Keratinocyte (primary cell): ENCODE measurements around the gene CLDN9. TPM values are rescaled to one million over a fixed set of nuclear protein-coding genes. Genes with fewer than 3 reads are reported as not detected.

Experiments
- DNase-seq: peaks from one replicate; pipeline ENCODE4 v3.0.0-alpha.2; 2011; ENCODE audit warnings: low read depth, missing footprints, low spot score
- FAIRE-seq: peaks from 2 replicates; lab custom pipeline; 2011; peaks lifted over from hg19 to GRCh38; lab: Jason Lieb, UNC
- H2AFZ ChIP-seq: 2 replicates; pipeline ENCODE4 v1.6.0; 2012; ENCODE audit warnings: low read length, control low read depth, inconsistent platforms; ENCODE audit not compliant: control insufficient read depth
- H3K27ac ChIP-seq: 2 replicates; pipeline ENCODE4 v1.5.1; 2011; ENCODE audit warnings: low read length; ENCODE audit not compliant: control insufficient read depth, insufficient read depth
- H3K27me3 ChIP-seq: 3 replicates; pipeline ENCODE4 v1.6.0; 2011; ENCODE audit warnings: low read length; ENCODE audit not compliant: control insufficient read depth, insufficient read depth; ENCODE audit errors: extremely low read depth
- H3K36me3 ChIP-seq, 2 experiments: 2 replicates in 1 of 2; 3 replicates in 1 of 2; pipeline ENCODE4 v1.5.1; 2011; ENCODE audit warnings: low read length in 2 of 2, mild to moderate bottlenecking in 1 of 2; ENCODE audit not compliant: control insufficient read depth in 2 of 2, insufficient read depth in 2 of 2; ENCODE audit errors: extremely low read depth in 1 of 2
- H3K4me1 ChIP-seq: 3 replicates; pipeline ENCODE4 v1.5.1; 2011; ENCODE audit warnings: low read length; ENCODE audit not compliant: control insufficient read depth, insufficient read depth; ENCODE audit errors: extremely low read depth
- H3K4me2 ChIP-seq: 3 replicates; pipeline ENCODE4 v1.6.0; 2011; ENCODE audit warnings: low read depth, low read length; ENCODE audit not compliant: control insufficient read depth, insufficient read depth; ENCODE audit errors: extremely low read depth
- H3K4me3 ChIP-seq, 3 experiments: fragments of 200-600 bp in 1 of 3; sonication (generic) in 1 of 3; 2 replicates in 2 of 3; 3 replicates in 1 of 3; pipeline ENCODE4 v1.5.1; 2011 to 2016; ENCODE audit warnings: low read length in 3 of 3, mild to moderate bottlenecking in 3 of 3, control low read depth in 2 of 3, inconsistent platforms in 1 of 3, low read depth in 1 of 3, mixed read lengths in 1 of 3, mixed run types in 1 of 3, moderate library complexity in 1 of 3; ENCODE audit not compliant: control insufficient read depth in 2 of 3, insufficient read depth in 2 of 3; ENCODE audit errors: extremely low read depth in 1 of 3
- H3K79me2 ChIP-seq: 2 replicates; pipeline ENCODE4 v1.6.0; 2012; ENCODE audit warnings: low read length; ENCODE audit not compliant: control insufficient read depth, insufficient read depth
- H3K9ac ChIP-seq: 3 replicates; pipeline ENCODE4 v1.6.0; 2011; ENCODE audit warnings: low read length; ENCODE audit not compliant: control insufficient read depth, insufficient read depth; ENCODE audit errors: extremely low read depth
- H3K9me1 ChIP-seq: 3 replicates; pipeline ENCODE4 v1.6.0; 2011; ENCODE audit warnings: low read length; ENCODE audit not compliant: control insufficient read depth, insufficient read depth; ENCODE audit errors: extremely low read depth
- H3K9me3 ChIP-seq: 2 replicates; pipeline ENCODE4 v1.5.1; 2012; ENCODE audit warnings: low read depth, low read length; ENCODE audit not compliant: control insufficient read depth
- H4K20me1 ChIP-seq: 3 replicates; pipeline ENCODE4 v1.6.0; 2011; ENCODE audit warnings: low read length; ENCODE audit not compliant: control insufficient read depth, insufficient read depth; ENCODE audit errors: extremely low read depth
- CTCF ChIP-seq, 3 experiments: IDR thresholded peaks in 1 of 3; conservative IDR thresholded peaks in 1 of 3; optimal IDR thresholded peaks in 1 of 3; 2 replicates in 2 of 3; 3 replicates in 1 of 3; pipeline versions ENCODE3 to v1.5.1; 2011; ENCODE audit warnings: low read length in 3 of 3, mild to moderate bottlenecking in 3 of 3, moderate library complexity in 2 of 3, control low read depth in 1 of 3, inconsistent platforms in 1 of 3; ENCODE audit not compliant: insufficient read depth in 2 of 3; ENCODE audit errors: extremely low read depth in 1 of 3
- EZH2 ChIP-seq: IDR thresholded peaks from one replicate; pipeline ENCODE4 v1.6.1; 2012; ENCODE audit warnings: inconsistent platforms, mild to moderate bottlenecking, low read length, moderate library complexity
- dilution Hi-C: fragments of 300-500 bp; cut with MboI; formaldehyde crosslinking; loops from one replicate; pipeline ENCODE4 v1.7.0; 2020; ENCODE audit warnings: low sequenced_read_pairs; ENCODE audit not compliant: extremely low pct_ligation_motif_present
- polyA plus RNA-seq, 5 experiments: library from polyadenylated mRNA; depleted of rRNA in 3 of 5; stranded (reverse) in 3 of 5; stranded (forward) in 1 of 5; unstranded in 1 of 5; fragments of >200 nt; gene quantifications; 1 replicate in 1 of 5; 2 replicates in 3 of 5; 3 replicates in 1 of 5; pipeline versions ENCODE4 v1.2.1 to v1.2.3, GENCODE V29; 2011 to 2012; ENCODE audit warnings: missing spikeins in 2 of 5, low read depth in 1 of 5, low replicate concordance in 1 of 5

CLDN9 gene
- polyA plus RNA-seq, 1 donor (not counting 4 experiments of a cell fraction or from before 2014, with no cell fraction given) = not detected

- Histone ChIP-seq H3K79me2 (no peaks in the 10 kb centered on the region), H2AFZ (no peak overlapping the region), H3K4me2 (no peak overlapping the region), H4K20me1 (no peaks in the 10 kb centered on the region), H3K36me3 (peaks cover 0 to 6% of the 10 kb centered on the region in 2 experiments), H3K4me1 (peaks cover 8% of the 10 kb centered on the region), H3K9ac (no peak overlapping the region), H3K9me1 (no peaks in the 10 kb centered on the region), H3K27ac (no peak overlapping the region), H3K4me3 (no peak overlapping the region), H3K9me3 (no peaks in the 10 kb centered on the region), H3K27me3 (no peaks in the 10 kb centered on the region)
- TF ChIP-seq CTCF (optimal IDR thresholded peaks at IDR 0.05 in 1 of 3, IDR thresholded peaks at IDR 0.05 in 1 of 3, conservative IDR thresholded peaks at IDR 0.05 in 1 of 3; ENCODE audit: extremely low read depth in 1 of 3, insufficient read depth in 2 of 3, low read length in 3 of 3) (no peak), EZH2 (no peak)
- DNase-seq (no peak), FAIRE-seq (no peak)
- dilution Hi-C loops = no loop called here
Measured at GRCh38 chr16:3056336-3057180, 43.8 kb downstream of the CLDN9 start.

- TF ChIP-seq CTCF (optimal IDR thresholded peaks at IDR 0.05 in 1 of 3, IDR thresholded peaks at IDR 0.05 in 1 of 3, conservative IDR thresholded peaks at IDR 0.05 in 1 of 3; ENCODE audit: extremely low read depth in 1 of 3, insufficient read depth in 2 of 3, low read length in 3 of 3) (no peak), EZH2 (no peak)
- no peak overlapping the region for H2AFZ ChIP-seq
- no peak for DNase-seq
- peaks cover 0 to 6% of the 10 kb centered on the region in 2 experiments for H3K36me3 ChIP-seq
- H3K4me1 ChIP-seq = peaks cover 8% of the 10 kb centered on the region
- H3K79me2 ChIP-seq = no peaks in the 10 kb centered on the region
- H3K27me3 ChIP-seq = no peaks in the 10 kb centered on the region
- peak overlapping the region in 2 of 3 experiments; percentile 81 to 97 for H3K4me3 ChIP-seq
- no peak overlapping the region for H3K9ac ChIP-seq
- dilution Hi-C loops = no loop called here
- no peaks in the 10 kb centered on the region for H3K9me3 ChIP-seq
- peak overlapping the region; percentile 82 for H3K4me2 ChIP-seq
- FAIRE-seq = no peak
- no peaks in the 10 kb centered on the region for H4K20me1 ChIP-seq
- no peaks in the 10 kb centered on the region for H3K9me1 ChIP-seq
- no peak overlapping the region for H3K27ac ChIP-seq
Measured at GRCh38 chr16:3057181-3058138, 44.7 kb downstream of the CLDN9 start.
